ENCODE measurements around the gene SLC12A2.

SLC12A2 gene

GRCh38 chr5:128099944-128100343 lies 16.4 kb downstream of the SLC12A2 start:
- Histone ChIP-seq H3K4me1 (ENCODE audit: control insufficient read depth, insufficient read depth, low read length) (no peaks in the 10 kb centered on the region), H3K9me3 (replicated peaks; ENCODE audit: low read length) (no peaks in the 10 kb centered on the region), H3K27me3 (ENCODE audit: control insufficient read depth, insufficient read depth, low read length) (no peaks in the 10 kb centered on the region), H3K4me2 (ENCODE audit: low read length) (no peak overlapping the region), H3K9ac (ENCODE audit: low read depth, low read length) (no peak overlapping the region), H3K4me3 (ENCODE audit: low read length) (no peak overlapping the region), H3K36me3 (ENCODE audit: insufficient read depth, low read length) (no peaks in the 10 kb centered on the region)

- H3K27me3 ChIP-seq (ENCODE audit: control insufficient read depth, insufficient read depth, low read length) = no peaks in the 10 kb centered on the region
- no peaks in the 10 kb centered on the region for H3K4me1 ChIP-seq (ENCODE audit: control insufficient read depth, insufficient read depth, low read length)
- H3K4me2 ChIP-seq (ENCODE audit: low read length) = no peak overlapping the region
- H3K9me3 ChIP-seq (replicated peaks; ENCODE audit: low read length) = no peaks in the 10 kb centered on the region
- H3K4me3 ChIP-seq (ENCODE audit: low read length) = no peak overlapping the region
- no peaks in the 10 kb centered on the region for H3K36me3 ChIP-seq (ENCODE audit: insufficient read depth, low read length)
- H3K9ac ChIP-seq (ENCODE audit: low read depth, low read length) = no peak overlapping the region
Measured at GRCh38 chr5:128100860-128101557, 17.4 kb downstream of the SLC12A2 start.

GRCh38 chr5:128101676-128102075 lies 18.1 kb downstream of the SLC12A2 start:
- Histone ChIP-seq H3K4me2 (ENCODE audit: low read length) (no peak overlapping the region), H3K9me3 (replicated peaks; ENCODE audit: low read length) (no peaks in the 10 kb centered on the region), H3K36me3 (ENCODE audit: insufficient read depth, low read length) (no peaks in the 10 kb centered on the region), H3K27me3 (ENCODE audit: control insufficient read depth, insufficient read depth, low read length) (no peaks in the 10 kb centered on the region), H3K4me3 (ENCODE audit: low read length) (no peak overlapping the region), H3K9ac (ENCODE audit: low read depth, low read length) (no peak overlapping the region), H3K4me1 (ENCODE audit: control insufficient read depth, insufficient read depth, low read length) (no peaks in the 10 kb centered on the region)

GRCh38 chr5:128105203-128105602 lies 21.6 kb downstream of the SLC12A2 start:
- H3K4me2 ChIP-seq (ENCODE audit: low read length) = no peak overlapping the region
- H3K36me3 ChIP-seq (ENCODE audit: insufficient read depth, low read length) = no peaks in the 10 kb centered on the region
- H3K9ac ChIP-seq (ENCODE audit: low read depth, low read length) = no peak overlapping the region
- H3K27me3 ChIP-seq (ENCODE audit: control insufficient read depth, insufficient read depth, low read length) = no peaks in the 10 kb centered on the region
- no peaks in the 10 kb centered on the region for H3K4me1 ChIP-seq (ENCODE audit: control insufficient read depth, insufficient read depth, low read length)
- no peak overlapping the region for H3K4me3 ChIP-seq (ENCODE audit: low read length)
- H3K9me3 ChIP-seq (replicated peaks; ENCODE audit: low read length) = no peaks in the 10 kb centered on the region

- Histone ChIP-seq H3K36me3 (ENCODE audit: insufficient read depth, low read length) (peaks cover 3% of the 10 kb centered on the region), H3K9ac (ENCODE audit: low read depth, low read length) (no peak overlapping the region), H3K4me3 (ENCODE audit: low read length) (no peak overlapping the region), H3K9me3 (replicated peaks; ENCODE audit: low read length) (no peaks in the 10 kb centered on the region), H3K27me3 (ENCODE audit: control insufficient read depth, insufficient read depth, low read length) (no peaks in the 10 kb centered on the region), H3K4me1 (ENCODE audit: control insufficient read depth, insufficient read depth, low read length) (peaks cover 7% of the 10 kb centered on the region), H3K4me2 (ENCODE audit: low read length) (no peak overlapping the region)
Measured at GRCh38 chr5:128109138-128109537, 25.6 kb downstream of the SLC12A2 start.

GRCh38 chr5:128109766-128110165 lies 26.2 kb downstream of the SLC12A2 start:
- H3K4me1 ChIP-seq (ENCODE audit: control insufficient read depth, insufficient read depth, low read length) = peaks cover 7% of the 10 kb centered on the region
- H3K4me3 ChIP-seq (ENCODE audit: low read length) = no peak overlapping the region
- no peak overlapping the region for H3K4me2 ChIP-seq (ENCODE audit: low read length)
- peaks cover 6% of the 10 kb centered on the region for H3K36me3 ChIP-seq (ENCODE audit: insufficient read depth, low read length)
- H3K9me3 ChIP-seq (replicated peaks; ENCODE audit: low read length) = no peaks in the 10 kb centered on the region
- no peak overlapping the region for H3K9ac ChIP-seq (ENCODE audit: low read depth, low read length)
- no peaks in the 10 kb centered on the region for H3K27me3 ChIP-seq (ENCODE audit: control insufficient read depth, insufficient read depth, low read length)

- H3K36me3 ChIP-seq (ENCODE audit: insufficient read depth, low read length) = peaks cover 12% of the 10 kb centered on the region
- H3K9me3 ChIP-seq (replicated peaks; ENCODE audit: low read length) = no peaks in the 10 kb centered on the region
- H3K27me3 ChIP-seq (ENCODE audit: control insufficient read depth, insufficient read depth, low read length) = no peaks in the 10 kb centered on the region
- peaks cover 7% of the 10 kb centered on the region for H3K4me1 ChIP-seq (ENCODE audit: control insufficient read depth, insufficient read depth, low read length)
- no peak overlapping the region for H3K9ac ChIP-seq (ENCODE audit: low read depth, low read length)
- no peak overlapping the region for H3K4me2 ChIP-seq (ENCODE audit: low read length)
- no peak overlapping the region for H3K4me3 ChIP-seq (ENCODE audit: low read length)
Measured at GRCh38 chr5:128111818-128112448, 28.4 kb downstream of the SLC12A2 start.

- Histone ChIP-seq H3K4me2 (ENCODE audit: low read length) (no peak overlapping the region), H3K4me1 (ENCODE audit: control insufficient read depth, insufficient read depth, low read length) (peaks cover 7% of the 10 kb centered on the region), H3K9ac (ENCODE audit: low read depth, low read length) (no peak overlapping the region), H3K9me3 (replicated peaks; ENCODE audit: low read length) (no peaks in the 10 kb centered on the region), H3K36me3 (ENCODE audit: insufficient read depth, low read length) (peaks cover 20% of the 10 kb centered on the region), H3K27me3 (ENCODE audit: control insufficient read depth, insufficient read depth, low read length) (no peaks in the 10 kb centered on the region), H3K4me3 (ENCODE audit: low read length) (no peak overlapping the region)
Measured at GRCh38 chr5:128116445-128116844, 32.9 kb downstream of the SLC12A2 start.

GRCh38 chr5:128118214-128118613 lies 34.6 kb downstream of the SLC12A2 start:
- Histone ChIP-seq H3K36me3 (ENCODE audit: insufficient read depth, low read length) (peaks cover 20% of the 10 kb centered on the region), H3K9ac (ENCODE audit: low read depth, low read length) (no peak overlapping the region)

GRCh38 chr5:128121651-128122050 lies 38.1 kb downstream of the SLC12A2 start:
- Histone ChIP-seq H3K9ac (ENCODE audit: low read depth, low read length) (no peak overlapping the region), H3K36me3 (ENCODE audit: insufficient read depth, low read length) (peaks cover 8% of the 10 kb centered on the region), H3K27me3 (ENCODE audit: control insufficient read depth, insufficient read depth, low read length) (no peaks in the 10 kb centered on the region), H3K4me1 (ENCODE audit: control insufficient read depth, insufficient read depth, low read length) (no peaks in the 10 kb centered on the region), H3K4me3 (ENCODE audit: low read length) (no peak overlapping the region), H3K9me3 (replicated peaks; ENCODE audit: low read length) (no peaks in the 10 kb centered on the region), H3K4me2 (ENCODE audit: low read length) (no peak overlapping the region)

More at GRCh38 chr5:128118214-128118613, 34.6 kb downstream of the SLC12A2 start:
- no peak overlapping the region for H3K4me2 ChIP-seq (ENCODE audit: low read length)
- H3K9me3 ChIP-seq (replicated peaks; ENCODE audit: low read length) = no peaks in the 10 kb centered on the region
- H3K4me1 ChIP-seq (ENCODE audit: control insufficient read depth, insufficient read depth, low read length) = no peaks in the 10 kb centered on the region
- no peak overlapping the region for H3K4me3 ChIP-seq (ENCODE audit: low read length)
- H3K27me3 ChIP-seq (ENCODE audit: control insufficient read depth, insufficient read depth, low read length) = no peaks in the 10 kb centered on the region

- no peaks in the 10 kb centered on the region for H3K9me3 ChIP-seq (replicated peaks; ENCODE audit: low read length)
Measured at GRCh38 chr5:128123936-128124335, 40.4 kb downstream of the SLC12A2 start.

GRCh38 chr5:128126241-128126640 lies 42.7 kb downstream of the SLC12A2 start:
- Histone ChIP-seq H3K9ac (ENCODE audit: low read depth, low read length) (no peak overlapping the region), H3K27me3 (ENCODE audit: control insufficient read depth, insufficient read depth, low read length) (no peaks in the 10 kb centered on the region), H3K36me3 (ENCODE audit: insufficient read depth, low read length) (no peaks in the 10 kb centered on the region), H3K9me3 (replicated peaks; ENCODE audit: low read length) (no peaks in the 10 kb centered on the region), H3K4me1 (ENCODE audit: control insufficient read depth, insufficient read depth, low read length) (no peaks in the 10 kb centered on the region), H3K4me2 (ENCODE audit: low read length) (no peak overlapping the region), H3K4me3 (ENCODE audit: low read length) (no peak overlapping the region)

More at GRCh38 chr5:128123936-128124335, 40.4 kb downstream of the SLC12A2 start:
- Histone ChIP-seq H3K4me3 (ENCODE audit: low read length) (no peak overlapping the region), H3K4me2 (ENCODE audit: low read length) (no peak overlapping the region), H3K4me1 (ENCODE audit: control insufficient read depth, insufficient read depth, low read length) (no peaks in the 10 kb centered on the region), H3K36me3 (ENCODE audit: insufficient read depth, low read length) (no peaks in the 10 kb centered on the region), H3K27me3 (ENCODE audit: control insufficient read depth, insufficient read depth, low read length) (no peaks in the 10 kb centered on the region), H3K9ac (ENCODE audit: low read depth, low read length) (no peak overlapping the region)
